Loucy (cell line): ENCODE data around the gene LMNTD1.

ENCODE experiments used
- H2AFZ ChIP-seq: fragments of 200-600 bp; sonication (generic); 2 replicates; pipeline ENCODE4 v1.6.0; 2016; ENCODE audit warnings: antibody characterized with exemption, mild to moderate bottlenecking, low read length, moderate library complexity
- H3F3A ChIP-seq: fragments of 200-600 bp; 2 replicates; pipeline ENCODE4 v1.6.0; 2016; ENCODE audit warnings: antibody characterized with exemption, low read depth, mild to moderate bottlenecking
- H3K27me3 ChIP-seq: fragments of 200-600 bp; sonication (generic); 2 replicates; pipeline ENCODE4 v1.6.1; 2014; ENCODE audit warnings: low read length, mild to moderate bottlenecking; ENCODE audit not compliant: insufficient read depth, poor library complexity, severe bottlenecking
- H3K36me3 ChIP-seq: fragments of 200-600 bp; sonication (generic); 2 replicates; pipeline ENCODE4 v1.6.1; 2016; ENCODE audit warnings: low read length; ENCODE audit not compliant: insufficient read depth
- H3K4me1 ChIP-seq: fragments of 200-600 bp; sonication (generic); 2 replicates; pipeline ENCODE4 v1.5.1; 2014; ENCODE audit warnings: low read length, mild to moderate bottlenecking; ENCODE audit not compliant: insufficient read depth, poor library complexity, severe bottlenecking
- H3K4me2 ChIP-seq: fragments of 200-600 bp; sonication (generic); 2 replicates; pipeline ENCODE4 v1.6.0; 2014; ENCODE audit warnings: antibody characterized with exemption, low read length, low read depth, mild to moderate bottlenecking; ENCODE audit not compliant: poor library complexity, severe bottlenecking
- H3K4me3 ChIP-seq: fragments of 200-600 bp; sonication (generic); 2 replicates; pipeline ENCODE4 v1.5.1; 2014; ENCODE audit warnings: low read length, mild to moderate bottlenecking, mixed read lengths; ENCODE audit not compliant: poor library complexity, severe bottlenecking
- H3K79me2 ChIP-seq: fragments of 200-600 bp; sonication (generic); 2 replicates; pipeline ENCODE4 v1.6.1; 2014; ENCODE audit warnings: low read length; ENCODE audit not compliant: insufficient read depth
- H3K9ac ChIP-seq: fragments of 200-600 bp; sonication (generic); 2 replicates; pipeline ENCODE4 v1.6.0; 2014; ENCODE audit warnings: mild to moderate bottlenecking, low read depth, low read length, moderate library complexity; ENCODE audit not compliant: poor library complexity, severe bottlenecking
- H3K9me2 ChIP-seq: fragments of 200-600 bp; sonication (generic); replicated peaks from 2 replicates; pipeline ENCODE4 v1.6.1; 2016; ENCODE audit warnings: low read depth, low read length, mixed read lengths
- H3K9me3 ChIP-seq: fragments of 200-600 bp; sonication (generic); 2 replicates; pipeline ENCODE4 v1.6.1; 2014; ENCODE audit warnings: mild to moderate bottlenecking, antibody characterized with exemption, low read length, low read depth; ENCODE audit not compliant: insufficient read depth
- H4K20me1 ChIP-seq: fragments of 200-600 bp; sonication (generic); 2 replicates; pipeline ENCODE4 v1.6.0; 2014; ENCODE audit warnings: antibody characterized with exemption, low read length, mild to moderate bottlenecking; ENCODE audit not compliant: insufficient read depth, poor library complexity, severe bottlenecking
- EZH2phosphoT487 ChIP-seq: fragments of 200-600 bp; IDR thresholded peaks from 2 replicates; pipeline ENCODE4 v1.6.1; 2018; ENCODE audit warnings: antibody characterized with exemption, mild to moderate bottlenecking, moderate library complexity, borderline replicate concordance
- TF ChIP-seq, protein P1 (sequence below): fragments of 200-600 bp; sonication (generic); conservative IDR thresholded peaks from 2 replicates; pipeline ENCODE4 v1.5.1; 2014; ENCODE audit warnings: mild to moderate bottlenecking, antibody characterized with exemption, low read length

The LMNTD1 gene

GRCh38 chr12:25556153-25556552, 3.1 kb upstream of the LMNTD1 start:
- H3F3A ChIP-seq: no peaks in the 10 kb centered on the region
- peaks cover 8% of the 10 kb centered on the region for H3K4me1 ChIP-seq
- TF ChIP-seq, protein P1, sequence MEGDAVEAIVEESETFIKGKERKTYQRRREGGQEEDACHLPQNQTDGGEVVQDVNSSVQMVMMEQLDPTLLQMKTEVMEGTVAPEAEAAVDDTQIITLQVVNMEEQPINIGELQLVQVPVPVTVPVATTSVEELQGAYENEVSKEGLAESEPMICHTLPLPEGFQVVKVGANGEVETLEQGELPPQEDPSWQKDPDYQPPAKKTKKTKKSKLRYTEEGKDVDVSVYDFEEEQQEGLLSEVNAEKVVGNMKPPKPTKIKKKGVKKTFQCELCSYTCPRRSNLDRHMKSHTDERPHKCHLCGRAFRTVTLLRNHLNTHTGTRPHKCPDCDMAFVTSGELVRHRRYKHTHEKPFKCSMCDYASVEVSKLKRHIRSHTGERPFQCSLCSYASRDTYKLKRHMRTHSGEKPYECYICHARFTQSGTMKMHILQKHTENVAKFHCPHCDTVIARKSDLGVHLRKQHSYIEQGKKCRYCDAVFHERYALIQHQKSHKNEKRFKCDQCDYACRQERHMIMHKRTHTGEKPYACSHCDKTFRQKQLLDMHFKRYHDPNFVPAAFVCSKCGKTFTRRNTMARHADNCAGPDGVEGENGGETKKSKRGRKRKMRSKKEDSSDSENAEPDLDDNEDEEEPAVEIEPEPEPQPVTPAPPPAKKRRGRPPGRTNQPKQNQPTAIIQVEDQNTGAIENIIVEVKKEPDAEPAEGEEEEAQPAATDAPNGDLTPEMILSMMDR: no peak
- TF ChIP-seq EZH2phosphoT487: no peak

DNA sequence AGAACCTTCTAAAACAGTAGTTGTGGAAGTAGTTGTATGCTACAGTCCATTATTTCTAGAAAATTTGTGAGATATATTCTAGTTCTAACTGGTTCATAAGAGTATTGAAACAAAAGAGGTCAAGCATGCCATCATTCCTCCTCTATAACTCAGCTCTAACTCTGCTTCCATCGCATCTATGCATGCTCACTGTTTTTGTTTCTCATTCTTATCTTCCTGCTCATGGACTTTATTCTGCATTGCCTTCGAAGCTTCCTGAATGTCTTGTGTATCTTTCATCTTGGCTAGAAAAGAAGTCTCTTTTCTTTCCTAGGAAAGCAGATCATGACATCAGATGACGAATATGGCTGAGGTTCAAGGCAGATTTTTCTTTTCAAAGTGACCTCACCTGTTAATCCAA, 402 bp downstream of the LMNTD1 start:
- no peak overlapping the region for H3K4me2 ChIP-seq
- H4K20me1 ChIP-seq: no peaks in the 10 kb centered on the region

More at GRCh38 chr12:25556153-25556552, 3.1 kb upstream of the LMNTD1 start:
- H4K20me1 ChIP-seq: no peaks in the 10 kb centered on the region
- H3K9me3 ChIP-seq: no peaks in the 10 kb centered on the region
- no peaks in the 10 kb centered on the region for H3K36me3 ChIP-seq
- no peak overlapping the region for H3K9ac ChIP-seq
- H3K4me3 ChIP-seq: no peak overlapping the region
- H3K27me3 ChIP-seq: no peaks in the 10 kb centered on the region
- H2AFZ ChIP-seq: no peak overlapping the region
- H3K4me2 ChIP-seq: no peak overlapping the region
- no peaks in the 10 kb centered on the region for H3K9me2 ChIP-seq
- H3K79me2 ChIP-seq: no peaks in the 10 kb centered on the region

DNA sequence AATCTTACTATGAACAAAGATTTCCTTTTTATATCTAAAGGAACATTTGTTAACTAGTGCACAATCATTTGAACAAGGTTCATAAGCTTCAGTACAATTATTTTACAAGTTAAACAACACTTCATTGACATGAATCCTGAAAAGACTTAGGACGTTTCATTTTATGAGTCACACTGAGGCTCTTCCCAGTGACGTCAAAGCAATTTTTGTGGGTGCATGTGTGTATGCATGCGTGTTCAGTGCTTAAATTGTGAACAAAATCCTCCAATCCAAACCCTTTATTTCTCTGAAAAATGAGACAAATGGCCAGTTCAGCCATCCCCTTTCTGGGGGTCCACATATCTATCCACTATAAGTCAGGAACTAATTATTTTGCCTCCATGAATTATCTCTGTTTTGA, 2.9 kb downstream of the LMNTD1 start:
- H4K20me1 ChIP-seq: no peaks in the 10 kb centered on the region
- no peak for TF ChIP-seq EZH2phosphoT487
- TF ChIP-seq, protein P1: no peak
- no peaks in the 10 kb centered on the region for H3K9me2 ChIP-seq
- H3K27me3 ChIP-seq: no peaks in the 10 kb centered on the region
- H3K36me3 ChIP-seq: no peaks in the 10 kb centered on the region
- H3F3A ChIP-seq: no peaks in the 10 kb centered on the region
- peaks cover 8% of the 10 kb centered on the region for H3K4me1 ChIP-seq
- no peaks in the 10 kb centered on the region for H3K79me2 ChIP-seq
- H2AFZ ChIP-seq: no peak overlapping the region
- H3K4me2 ChIP-seq: no peak overlapping the region
- H3K9me3 ChIP-seq: no peaks in the 10 kb centered on the region
- no peak overlapping the region for H3K4me3 ChIP-seq
- no peak overlapping the region for H3K9ac ChIP-seq

More for the DNA sequence above, 402 bp downstream of the LMNTD1 start:
- TF ChIP-seq, protein P1: no peak
- TF ChIP-seq EZH2phosphoT487: no peak
- Histone ChIP-seq H3K36me3 (no peaks in the 10 kb centered on the region), H3K9me2 (no peaks in the 10 kb centered on the region), H3K9me3 (no peaks in the 10 kb centered on the region), H3K27me3 (no peaks in the 10 kb centered on the region), H3K4me3 (no peak overlapping the region), H3K4me1 (peaks cover 8% of the 10 kb centered on the region), H2AFZ (no peak overlapping the region), H3F3A (no peaks in the 10 kb centered on the region), H3K79me2 (no peaks in the 10 kb centered on the region), H3K9ac (no peak overlapping the region)
